HepG2 (cell line): Measurements from ENCODE around the gene THADA. TPM values are rescaled to one million over a fixed set of nuclear protein-coding genes. Genes with fewer than 3 reads are reported as not detected.

Source experiments
- ATRX ChIP-seq: sonication (generic); formaldehyde crosslinking; IDR thresholded peaks from 2 replicates; pipeline ENCODE4 v1.4.0; 2020; ENCODE audit warnings: missing genetic modification reagents, borderline replicate concordance
- CTCF ChIP-seq: sonication (generic); formaldehyde crosslinking; IDR thresholded peaks from 2 replicates; pipeline ENCODE4 v1.5.0; 2020; ENCODE audit warnings: mild to moderate bottlenecking, missing genetic modification reagents, moderate library complexity
- FOXK1 ChIP-seq: sonication (generic); formaldehyde crosslinking; IDR thresholded peaks from 2 replicates; pipeline ENCODE4 v1.4.0; 2020; ENCODE audit warnings: low read depth, missing genetic modification reagents, borderline replicate concordance
- HMGXB4 ChIP-seq, 2 experiments: sonication (generic) in 1 of 2; formaldehyde crosslinking in 1 of 2; IDR thresholded peaks; 2 replicates each; pipeline versions ENCODE4 v1.4.0 to v1.6.1; 2018 to 2020; ENCODE audit warnings: missing genetic modification reagents in 2 of 2, borderline replicate concordance in 1 of 2, low read depth in 1 of 2, mild to moderate bottlenecking in 1 of 2, missing biosample characterization in 1 of 2
- LBX2 ChIP-seq: sonication (generic); formaldehyde crosslinking; IDR thresholded peaks from 2 replicates; pipeline ENCODE4 v1.5.0; 2020; ENCODE audit warnings: missing genetic modification reagents, mild to moderate bottlenecking, borderline replicate concordance
- MEIS2 ChIP-seq: sonication (generic); formaldehyde crosslinking; IDR thresholded peaks from 2 replicates; pipeline ENCODE4 v1.9.0; 2021; ENCODE audit warnings: mild to moderate bottlenecking, missing genetic modification reagents
- MXI1 ChIP-seq: IDR thresholded peaks from 3 replicates; pipeline ENCODE4 v1.6.1; 2012; ENCODE audit warnings: low read depth, low read length, inconsistent platforms, borderline replicate concordance
- NFKBIZ ChIP-seq: IDR thresholded peaks from 2 replicates; pipeline ENCODE4 v1.6.1; 2018; ENCODE audit warnings: missing genetic modification reagents, missing compliant biosample characterization
- POGZ ChIP-seq: sonication (generic); formaldehyde crosslinking; IDR thresholded peaks from 2 replicates; pipeline ENCODE4 v1.4.0; 2020; ENCODE audit warnings: mild to moderate bottlenecking, missing genetic modification reagents
- POLR2AphosphoS2 ChIP-seq: IDR thresholded peaks from 2 replicates; pipeline ENCODE4 v1.6.1; 2011; ENCODE audit warnings: low read depth, low read length, improper control_type of control experiment
- SP1 ChIP-seq, 2 experiments: fragments of 450-650 bp in 1 of 2; sonication (generic) in 1 of 2; formaldehyde crosslinking in 1 of 2; IDR thresholded peaks; 2 replicates each; pipeline versions ENCODE4 v1.4.0 to v1.6.1; 2016 to 2020; ENCODE audit warnings: missing genetic modification reagents in 1 of 2
- TFDP2 ChIP-seq: sonication (generic); formaldehyde crosslinking; IDR thresholded peaks from 2 replicates; pipeline ENCODE4 v1.4.0; 2020; ENCODE audit warnings: missing genetic modification reagents
- TIGD3 ChIP-seq: sonication (generic); formaldehyde crosslinking; IDR thresholded peaks from 2 replicates; pipeline ENCODE4 v1.5.1; 2020; ENCODE audit warnings: mild to moderate bottlenecking, missing genetic modification reagents, borderline replicate concordance
- ZC3H13 ChIP-seq: sonication (generic); formaldehyde crosslinking; IDR thresholded peaks from 2 replicates; pipeline ENCODE4 v1.8.1; 2023; ENCODE audit warnings: mild to moderate bottlenecking, missing genetic modification reagents, moderate library complexity
- ZFY ChIP-seq: sonication (generic); formaldehyde crosslinking; IDR thresholded peaks from 2 replicates; pipeline ENCODE4 v1.4.0; 2020; ENCODE audit warnings: missing genetic modification reagents
- ZKSCAN5 ChIP-seq: sonication (generic); formaldehyde crosslinking; IDR thresholded peaks from 2 replicates; pipeline ENCODE4 v1.5.1; 2020; ENCODE audit warnings: mild to moderate bottlenecking, missing genetic modification reagents
- ZNF124 ChIP-seq: sonication (generic); formaldehyde crosslinking; IDR thresholded peaks from 2 replicates; pipeline ENCODE4 v1.4.0; 2020; ENCODE audit warnings: missing genetic modification reagents
- ZNF253 ChIP-seq: sonication (generic); formaldehyde crosslinking; IDR thresholded peaks from 2 replicates; pipeline ENCODE4 v1.8.0; 2022; ENCODE audit warnings: mild to moderate bottlenecking, missing genetic modification reagents, borderline replicate concordance
- ZNF292 ChIP-seq: sonication (generic); formaldehyde crosslinking; IDR thresholded peaks from 2 replicates; pipeline ENCODE4 v1.8.1; 2022; ENCODE audit warnings: mild to moderate bottlenecking, low read depth, missing genetic modification reagents, borderline replicate concordance
- ZNF563 ChIP-seq: sonication (generic); formaldehyde crosslinking; IDR thresholded peaks from 2 replicates; pipeline ENCODE4 v1.8.0; 2022; ENCODE audit warnings: mild to moderate bottlenecking, moderate library complexity, missing genetic modification reagents
- ZNF564 ChIP-seq: sonication (generic); formaldehyde crosslinking; IDR thresholded peaks from 2 replicates; pipeline ENCODE4 v1.8.1; 2023; ENCODE audit warnings: mild to moderate bottlenecking, missing genetic modification reagents
- ZNF781 ChIP-seq: sonication (generic); formaldehyde crosslinking; IDR thresholded peaks from 2 replicates; pipeline ENCODE4 v1.5.1; 2020; ENCODE audit warnings: borderline replicate concordance, mild to moderate bottlenecking, missing genetic modification reagents; ENCODE audit errors: not compliant biosample characterization
- polyA plus RNA-seq, 8 experiments: library from polyadenylated mRNA; depleted of rRNA in 3 of 8; stranded (reverse) in 7 of 8; unstranded in 1 of 8; fragments of >200 nt; fragmentation: Illumina TruSeq in 4 of 8; extraction: Trizol in 4 of 8; gene quantifications; 2 replicates each; pipeline versions ENCODE4 v1.2.1 to v1.2.3, GENCODE V29; 2011 to 2016; ENCODE audit warnings: low read depth in 4 of 8, missing spikeins in 1 of 8, mixed read lengths in 1 of 8; ENCODE audit not compliant: insufficient read depth in 1 of 8
- total RNA-seq, 5 experiments: library from RNA; depleted of rRNA; stranded (reverse); fragments of >200 nt; fragmentation: Illumina TruSeq; extraction: Trizol; gene quantifications; 2 replicates each; pipeline ENCODE4 v1.2.3, GENCODE V29; 2016; ENCODE audit warnings: low read depth in 1 of 5

Gene THADA
- total and polyA plus RNA-seq, 2 of the 13 experiments (the other 11 are each of a cell fraction or from before 2014, with no cell fraction given): 12.7 to 21.7 TPM

GRCh38 chr2:43218702-43219382, 377.0 kb downstream of the THADA start (continued):
- peak in 1 of 2 experiments; percentile 36; a peak in 1 of 4 replicates for TF ChIP-seq HMGXB4 (CRISPR knock-in tag; IDR thresholded peaks at IDR 0.05; ENCODE audit: borderline replicate concordance in 1 of 2, low read depth in 1 of 2)
- peak; percentile 61; the same call in 1 of the 2 replicates for TF ChIP-seq ZNF564 (CRISPR knock-in tag)
- peak; percentile 51; the same call in 1 of the 2 replicates for TF ChIP-seq ZNF253 (CRISPR knock-in tag)
- TF ChIP-seq NFKBIZ (CRISPR knock-in tag): no peak
- TF ChIP-seq LBX2: no peak
- TF ChIP-seq FOXK1 (CRISPR knock-in tag): peak; percentile 13; the same call in 1 of the 2 replicates
- peak; percentile 32; the same call in 2 of the 3 replicates for TF ChIP-seq MXI1
- no peak for TF ChIP-seq ZNF781 (CRISPR knock-in tag)
- peak; percentile 60; the same call in 1 of the 2 replicates for TF ChIP-seq ZFY (CRISPR knock-in tag)
- TF ChIP-seq TFDP2 (CRISPR knock-in tag): no peak
- TF ChIP-seq ZNF124: 0 out of 2 replicates have a peak, but pooled peaks have one; percentile 51
- 0 out of 2 replicates have a peak, but pooled peaks have one; percentile 17 for TF ChIP-seq CTCF (CRISPR knock-in tag)
- TF ChIP-seq POGZ: no peak
- TF ChIP-seq ZC3H13 (CRISPR knock-in tag): no peak; the same call in 1 of the 2 replicates
- TF ChIP-seq ZNF292 (CRISPR knock-in tag): peak; percentile 30
- TF ChIP-seq SP1 (IDR thresholded peaks at IDR 0.05): 0 out of 2 replicates have a peak, but pooled peaks have one; percentile 3
- no peak for TF ChIP-seq SP1 (CRISPR knock-in tag; IDR thresholded peaks at IDR 0.05)
- TF ChIP-seq ATRX (CRISPR knock-in tag): no peak
- TF ChIP-seq MEIS2 (CRISPR knock-in tag): 0 out of 2 replicates have a peak, but pooled peaks have one; percentile 32
- no peak for TF ChIP-seq TIGD3
- no peak for TF ChIP-seq POLR2AphosphoS2
- no peak for TF ChIP-seq ZKSCAN5 (CRISPR knock-in tag)
- no peak for TF ChIP-seq ZNF563 (CRISPR knock-in tag)
